Heart left ventricle (tissue), 13 donors: ENCODE data around the gene NKRF.

ENCODE experiments used
- POLR2A ChIP-seq, 2 donors: fragments of 450-650 bp; IDR thresholded peaks; one replicate each; pipeline ENCODE4 v1.6.1; 2017; ENCODE audit warnings: antibody characterized with exemption in 2 of 2, mild to moderate bottlenecking in 2 of 2, moderate library complexity in 2 of 2
- TF ChIP-seq, protein P1 (sequence below), 12 donors: fragments of 200-600 bp; sonication (generic) in 4 of 12; IDR thresholded peaks; one replicate each; pipeline versions ENCODE4 v1.5.0 to v1.8.0; 2018 to 2022; ENCODE audit warnings: antibody characterized with exemption in 12 of 12, mild to moderate bottlenecking in 5 of 12
- donor health status: ischemic (EF 13 %, LVEDD 7.1; RV severe dilation, severe dysfunction).
- donor health status: DM: no; HTN: yes; CAD: no.
- donor health status: DM: no; HTN: no; CAD: no.
- donor health status: ischemic (EF 25% LVEDD 6.9; RV normal size, moderate dysfunction).
- donor health status: ischemic (EF 25% LVEDD 5.7; RV mildly dilated, moderate dysfunction).
- donor health status: ischemic (EF 35%, LVEDD 5.7; RV mildly dilated, moderate dysfunction).
- donor health status: nonischemic (EF 11% LVEDD 7.7; RV severe dilation, severe dysfunction).
- donor health status: DM: yes; HTN: yes; CAD: no.
- donor health status: PGD.
- donor health status: ischemic (EF 29% LVEDD 5.4; RV normal size, mild dysfunction).
- donor health status: nonischemic (EF 23%, LVEDD 6.1; RV moderate dilation, normal function).

DNA sequence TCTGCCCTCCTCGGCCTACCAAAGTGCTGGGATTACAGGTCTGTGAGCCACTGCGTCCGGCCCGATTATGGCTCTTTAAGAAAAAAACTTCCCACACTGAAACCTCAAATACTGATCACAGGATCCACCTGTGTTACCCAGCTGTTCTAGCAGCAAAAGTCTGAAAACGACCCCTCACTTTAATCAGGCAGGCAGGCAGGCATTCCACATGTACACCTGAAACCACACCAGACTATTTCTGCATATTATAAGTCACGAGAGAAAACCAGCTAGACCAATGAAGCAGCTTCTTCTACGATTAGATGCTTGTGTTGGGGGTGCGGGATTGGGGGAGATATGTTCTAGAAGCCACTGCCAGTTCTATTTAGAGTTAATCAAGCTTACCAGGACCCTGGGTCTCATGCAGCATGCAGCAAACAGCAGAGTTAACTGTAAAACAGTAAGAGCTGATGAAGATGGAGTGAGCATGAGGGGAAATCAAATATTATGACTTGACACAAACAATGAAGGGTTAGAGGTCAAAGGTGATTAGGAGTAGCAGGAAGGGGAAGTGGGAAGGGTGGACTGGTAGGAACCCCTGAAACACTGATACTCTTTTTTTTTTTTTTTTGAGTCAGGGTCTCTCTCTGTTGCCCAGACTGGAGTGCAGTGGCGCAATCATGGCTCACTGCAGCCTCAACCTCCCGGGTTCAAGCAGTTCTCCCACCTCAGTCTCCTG, 18.9 kb upstream of the NKRF start:
- TF ChIP-seq, protein P1, sequence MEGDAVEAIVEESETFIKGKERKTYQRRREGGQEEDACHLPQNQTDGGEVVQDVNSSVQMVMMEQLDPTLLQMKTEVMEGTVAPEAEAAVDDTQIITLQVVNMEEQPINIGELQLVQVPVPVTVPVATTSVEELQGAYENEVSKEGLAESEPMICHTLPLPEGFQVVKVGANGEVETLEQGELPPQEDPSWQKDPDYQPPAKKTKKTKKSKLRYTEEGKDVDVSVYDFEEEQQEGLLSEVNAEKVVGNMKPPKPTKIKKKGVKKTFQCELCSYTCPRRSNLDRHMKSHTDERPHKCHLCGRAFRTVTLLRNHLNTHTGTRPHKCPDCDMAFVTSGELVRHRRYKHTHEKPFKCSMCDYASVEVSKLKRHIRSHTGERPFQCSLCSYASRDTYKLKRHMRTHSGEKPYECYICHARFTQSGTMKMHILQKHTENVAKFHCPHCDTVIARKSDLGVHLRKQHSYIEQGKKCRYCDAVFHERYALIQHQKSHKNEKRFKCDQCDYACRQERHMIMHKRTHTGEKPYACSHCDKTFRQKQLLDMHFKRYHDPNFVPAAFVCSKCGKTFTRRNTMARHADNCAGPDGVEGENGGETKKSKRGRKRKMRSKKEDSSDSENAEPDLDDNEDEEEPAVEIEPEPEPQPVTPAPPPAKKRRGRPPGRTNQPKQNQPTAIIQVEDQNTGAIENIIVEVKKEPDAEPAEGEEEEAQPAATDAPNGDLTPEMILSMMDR (IDR thresholded peaks at IDR 0.05), result no peak
- no peak for TF ChIP-seq POLR2A (IDR thresholded peaks at IDR 0.05)
